Measurements from ENCODE around the gene IZUMO4.
A peak's percentile ranks its signal among the peaks of the same experiment; 100 is the strongest.
"Not testable (repeated sequence)": the region's sequence is repeated elsewhere in the genome, so short reads cannot be mapped to it uniquely, and the experiment has no call there.

IZUMO4 gene

GRCh38 chr19:2077833-2078619, 18.7 kb upstream of the IZUMO4 start:
- Histone ChIP-seq H3K27ac (no peak overlapping the region), H3K4me3 (no peak overlapping the region)

- Histone ChIP-seq H3K4me3 (no peak overlapping the region), H3K27ac (peak overlapping the region in 2 of 21 experiments; percentile 4 to 11)
Measured at GRCh38 chr19:2079076-2079864, 17.4 kb upstream of the IZUMO4 start.

GRCh38 chr19:2079865-2080301, 16.8 kb upstream of the IZUMO4 start:
- Histone ChIP-seq H3K4me3 (no peak overlapping the region), H3K27ac (peak overlapping the region in 5 of 21 experiments; percentile 4 to 94 (median 18))

GRCh38 chr19:2080336-2080988, 16.3 kb upstream of the IZUMO4 start:
- peak overlapping the region in 7 of 21 experiments; percentile 11 to 97 (median 87) for H3K27ac ChIP-seq

DNA sequence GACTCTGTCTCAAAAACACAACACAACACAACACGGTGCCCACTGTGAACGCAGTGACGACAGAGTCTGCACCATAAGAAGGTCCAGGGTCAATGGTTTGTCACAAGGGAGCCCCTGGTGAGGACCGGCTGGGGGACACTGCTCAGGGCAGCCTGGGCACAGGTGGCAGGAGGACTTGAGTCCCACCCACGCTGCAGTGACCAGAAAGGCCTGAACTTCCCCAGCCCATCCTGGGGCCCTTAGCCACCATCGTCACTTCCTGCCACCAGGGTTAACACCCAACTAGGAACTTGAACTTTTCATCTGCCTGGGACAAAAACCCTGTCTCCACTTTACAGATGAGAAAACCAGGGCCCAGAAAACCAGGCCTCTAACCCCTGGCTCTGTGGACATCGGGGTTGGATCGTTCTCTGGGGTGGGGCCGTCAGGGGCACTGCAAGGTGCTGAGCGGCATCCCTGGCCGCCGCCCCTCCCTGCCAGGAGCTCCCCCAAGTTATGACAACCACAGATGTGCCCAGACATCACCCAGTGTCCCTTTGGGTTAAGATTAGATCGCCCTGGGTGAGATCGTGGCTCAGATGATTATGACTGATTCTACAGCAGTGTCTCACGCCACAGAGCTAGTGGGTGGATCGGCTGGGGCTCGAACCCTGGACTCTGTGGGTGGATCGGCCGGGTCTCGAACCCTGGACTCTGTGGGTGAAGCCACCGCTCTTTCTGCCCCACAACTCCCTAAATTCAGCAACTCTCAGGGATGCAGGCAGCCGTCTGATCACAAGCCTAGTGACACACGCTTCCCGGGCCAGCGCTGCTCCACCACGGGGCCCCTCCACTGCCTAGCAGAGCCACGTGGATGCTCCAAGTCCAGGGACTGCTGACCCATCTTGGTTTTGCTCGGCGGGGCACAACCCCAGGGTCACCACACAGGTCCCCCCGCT, 14.6 kb upstream of the IZUMO4 start:
- Histone ChIP-seq H3K4me3 (peak overlapping the region; percentile 11 to 50 (median 43)), H3K27ac (peak overlapping the region in 18 of 21 experiments; percentile 2 to 97 (median 80))

More at GRCh38 chr19:2080336-2080988, 16.3 kb upstream of the IZUMO4 start:
- H3K4me3 ChIP-seq: no peak overlapping the region

GRCh38 chr19:2083174-2083854, 13.4 kb upstream of the IZUMO4 start:
- Histone ChIP-seq H3K27ac (peak overlapping the region in 20 of 21 experiments; percentile 3 to 97 (median 80)), H3K4me3 (peak overlapping the region; percentile 29 to 50 (median 43))

- H3K27ac ChIP-seq: peak overlapping the region in 20 of 21 experiments; percentile 51 to 97 (median 80)
- peak overlapping the region; percentile 29 to 50 (median 43) for H3K4me3 ChIP-seq
Measured at GRCh38 chr19:2084993-2085720, 11.6 kb upstream of the IZUMO4 start.

GRCh38 chr19:2086695-2087620, 9.8 kb upstream of the IZUMO4 start:
- H3K27ac ChIP-seq: peak overlapping the region in 20 of 21 experiments; percentile 7 to 97 (median 70)

DNA sequence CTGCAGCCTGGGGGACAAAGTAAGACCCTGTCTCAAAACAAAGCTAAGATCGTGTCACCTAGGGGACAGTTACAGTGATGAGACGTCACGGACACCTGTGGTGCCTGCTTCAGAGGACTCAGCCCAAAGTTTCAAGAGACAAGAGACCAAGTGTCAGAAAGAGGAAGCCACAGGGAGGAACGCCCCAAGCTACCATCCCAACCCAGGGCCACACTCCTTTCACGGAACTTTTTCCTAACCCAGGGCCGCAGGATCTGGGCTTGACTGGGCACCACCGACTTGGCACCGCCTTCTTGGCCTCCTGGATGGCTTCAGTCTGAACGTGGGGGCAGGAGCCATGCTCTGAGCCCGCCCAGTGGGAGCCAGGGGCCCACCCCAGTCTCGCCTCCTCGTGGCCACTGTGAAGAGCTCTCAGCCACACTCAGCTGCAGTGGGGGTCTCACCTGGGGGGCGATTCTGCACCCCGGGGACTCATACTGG, 9.1 kb upstream of the IZUMO4 start:
- H3K27ac ChIP-seq: peak overlapping the region in 20 of 21 experiments; percentile 7 to 97 (median 70)
- H3K4me3 ChIP-seq: no peak overlapping the region

More at GRCh38 chr19:2086695-2087620, 9.8 kb upstream of the IZUMO4 start:
- H3K4me3 ChIP-seq: not testable (repeated sequence)

DNA sequence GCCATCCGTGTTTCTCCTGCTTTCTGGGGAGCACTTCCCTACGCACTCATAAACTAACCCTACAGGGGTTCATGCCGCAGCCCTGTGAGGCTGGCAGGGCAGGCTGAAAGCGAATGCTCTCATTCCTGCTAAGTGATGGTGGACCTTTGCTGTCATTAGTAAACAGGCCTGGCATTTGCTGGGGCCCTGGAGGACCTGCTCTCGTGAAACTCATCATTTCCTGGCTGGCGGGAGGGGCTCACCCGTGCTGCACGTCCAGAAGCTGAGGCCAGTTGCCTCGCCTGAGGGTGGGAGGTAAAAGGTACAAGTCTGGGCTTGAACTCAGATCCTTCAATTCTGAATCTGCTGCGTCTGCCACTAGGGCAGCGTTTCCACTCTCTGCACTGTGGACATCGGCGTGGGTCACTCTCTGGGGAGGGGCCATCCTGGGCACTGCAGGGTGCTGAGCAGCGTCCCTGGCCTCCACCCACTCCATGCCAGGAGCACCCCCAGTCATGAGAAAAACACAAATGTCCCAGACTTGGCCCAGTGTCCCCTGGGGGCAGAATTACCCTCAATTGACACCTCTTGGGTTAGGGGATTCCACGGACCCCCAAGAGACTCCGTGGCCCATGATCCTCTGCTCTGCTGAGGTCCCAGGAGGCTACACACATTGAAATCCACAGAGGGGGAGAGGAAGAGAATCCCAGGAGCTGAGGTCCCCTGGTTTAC, 7.6 kb upstream of the IZUMO4 start:
- no peak overlapping the region for H3K4me3 ChIP-seq
- H3K27ac ChIP-seq: peak overlapping the region in 20 of 21 experiments; percentile 1 to 97 (median 74)

DNA sequence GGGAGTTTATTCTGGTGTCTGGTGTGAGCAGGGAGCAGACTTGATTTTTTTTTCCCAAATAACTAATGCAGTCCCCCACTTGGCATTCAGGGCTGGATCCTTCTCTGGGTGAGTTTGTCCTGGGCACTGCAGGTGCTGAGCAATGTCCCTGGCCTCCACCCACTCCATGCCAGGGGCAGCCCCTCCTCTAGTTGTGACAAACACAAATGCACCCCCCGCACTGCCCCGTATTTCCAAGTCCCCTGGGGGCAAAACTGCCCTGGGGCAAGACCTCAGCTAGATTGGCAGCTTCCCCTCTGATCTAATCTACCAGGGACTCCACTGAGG, 7.0 kb upstream of the IZUMO4 start:
- H3K27ac ChIP-seq: peak overlapping the region in 20 of 21 experiments; percentile 1 to 97 (median 74)
- H3K4me3 ChIP-seq: peak overlapping the region in 2 of 7 experiments; percentile 8 to 18

- not testable (repeated sequence) for H3K4me3 ChIP-seq
- peak overlapping the region in 17 of 21 experiments; percentile 26 to 97 (median 90) for H3K27ac ChIP-seq
Measured at GRCh38 chr19:2091926-2092525, 4.7 kb upstream of the IZUMO4 start.

DNA sequence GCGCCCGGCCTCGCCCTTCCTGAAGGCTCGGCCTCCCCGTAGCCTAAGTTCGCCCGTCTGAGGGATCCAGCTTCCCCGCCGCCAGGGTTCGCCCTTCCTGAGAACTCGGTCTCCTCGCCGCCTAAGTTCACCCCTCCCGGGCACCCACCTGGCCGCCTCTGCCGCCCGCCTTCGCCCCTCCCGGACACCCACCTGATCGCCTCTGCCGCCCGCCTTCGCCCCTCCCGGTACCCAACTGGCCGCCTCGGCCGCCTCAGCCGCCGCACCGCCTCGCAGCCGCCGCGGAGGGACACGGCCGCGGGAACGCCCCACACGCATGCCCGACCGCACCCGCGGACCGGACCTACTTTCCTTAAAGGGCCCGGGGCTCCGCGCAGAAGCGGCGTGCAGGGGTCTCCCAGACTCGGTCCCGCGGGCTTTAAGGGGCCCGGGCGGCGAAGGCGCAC, 658 bp upstream of the IZUMO4 start, which contains the start of gene MOB3A:
MOB3A (minus strand) TSS at position 293 of the 446 bp plus-strand sequence. CDS start 17,766 bp downstream, outside the sequence.
- H3K4me3 ChIP-seq: peak within 1 kb of the TSS; percentile 55 to 85 (median 64)
- peak within 1 kb of the TSS; percentile 63 to 98 (median 94) for H3K27ac ChIP-seq

DNA sequence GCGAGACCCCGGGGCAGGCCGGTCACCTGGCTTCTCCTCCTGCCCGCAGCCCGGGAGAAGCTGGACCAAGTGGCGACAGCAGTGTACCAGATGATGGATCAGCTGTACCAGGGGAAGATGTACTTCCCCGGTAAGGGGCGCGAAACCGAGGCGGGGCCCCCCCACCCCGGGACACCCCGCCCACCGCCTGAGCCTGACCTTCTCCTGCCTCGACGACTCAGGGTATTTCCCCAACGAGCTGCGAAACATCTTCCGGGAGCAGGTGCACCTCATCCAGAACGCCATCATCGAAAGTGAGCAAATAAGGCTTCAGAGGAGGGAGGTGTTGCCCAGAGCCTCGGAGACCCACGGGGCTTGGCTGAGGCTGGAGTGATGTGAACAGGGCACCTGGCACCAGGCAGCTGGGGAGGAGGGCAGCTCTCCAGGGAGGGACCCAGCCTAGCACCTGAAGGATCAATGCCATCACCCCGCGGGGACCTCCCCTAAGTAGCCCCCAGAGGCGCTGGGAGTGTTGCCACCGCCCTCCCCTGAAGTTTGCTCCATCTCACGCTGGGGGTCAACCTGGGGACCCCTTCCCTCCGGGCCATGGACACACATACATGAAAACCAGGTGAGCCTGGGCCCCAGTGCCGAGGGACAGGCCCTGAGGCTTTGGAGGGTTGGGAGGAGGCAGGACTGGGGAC, 629 bp downstream of the IZUMO4 start:
- peak overlapping the region in 10 of 21 experiments; percentile 1 to 74 (median 47) for H3K27ac ChIP-seq
- peak overlapping the region; percentile 12 to 42 (median 29) for H3K4me3 ChIP-seq
